ENCODE data around the gene RHBDD1.

RHBDD1 gene

GRCh38 chr2:226890286-226890685, 54.4 kb downstream of the RHBDD1 start:
- TF ChIP-seq, protein P1, sequence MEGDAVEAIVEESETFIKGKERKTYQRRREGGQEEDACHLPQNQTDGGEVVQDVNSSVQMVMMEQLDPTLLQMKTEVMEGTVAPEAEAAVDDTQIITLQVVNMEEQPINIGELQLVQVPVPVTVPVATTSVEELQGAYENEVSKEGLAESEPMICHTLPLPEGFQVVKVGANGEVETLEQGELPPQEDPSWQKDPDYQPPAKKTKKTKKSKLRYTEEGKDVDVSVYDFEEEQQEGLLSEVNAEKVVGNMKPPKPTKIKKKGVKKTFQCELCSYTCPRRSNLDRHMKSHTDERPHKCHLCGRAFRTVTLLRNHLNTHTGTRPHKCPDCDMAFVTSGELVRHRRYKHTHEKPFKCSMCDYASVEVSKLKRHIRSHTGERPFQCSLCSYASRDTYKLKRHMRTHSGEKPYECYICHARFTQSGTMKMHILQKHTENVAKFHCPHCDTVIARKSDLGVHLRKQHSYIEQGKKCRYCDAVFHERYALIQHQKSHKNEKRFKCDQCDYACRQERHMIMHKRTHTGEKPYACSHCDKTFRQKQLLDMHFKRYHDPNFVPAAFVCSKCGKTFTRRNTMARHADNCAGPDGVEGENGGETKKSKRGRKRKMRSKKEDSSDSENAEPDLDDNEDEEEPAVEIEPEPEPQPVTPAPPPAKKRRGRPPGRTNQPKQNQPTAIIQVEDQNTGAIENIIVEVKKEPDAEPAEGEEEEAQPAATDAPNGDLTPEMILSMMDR (conservative IDR thresholded peaks at IDR 0.05), result no peak
- TF ChIP-seq ZFX (IDR thresholded peaks at IDR 0.05), result no peak
- H3K27ac ChIP-seq, result no peak overlapping the region

GRCh38 chr2:226891780-226892590, 56.1 kb downstream of the RHBDD1 start:
- H3K27ac ChIP-seq, result no peak overlapping the region
- TF ChIP-seq, protein P1 (conservative IDR thresholded peaks at IDR 0.05), result no peak
- TF ChIP-seq ZFX (IDR thresholded peaks at IDR 0.05), result no peak

DNA sequence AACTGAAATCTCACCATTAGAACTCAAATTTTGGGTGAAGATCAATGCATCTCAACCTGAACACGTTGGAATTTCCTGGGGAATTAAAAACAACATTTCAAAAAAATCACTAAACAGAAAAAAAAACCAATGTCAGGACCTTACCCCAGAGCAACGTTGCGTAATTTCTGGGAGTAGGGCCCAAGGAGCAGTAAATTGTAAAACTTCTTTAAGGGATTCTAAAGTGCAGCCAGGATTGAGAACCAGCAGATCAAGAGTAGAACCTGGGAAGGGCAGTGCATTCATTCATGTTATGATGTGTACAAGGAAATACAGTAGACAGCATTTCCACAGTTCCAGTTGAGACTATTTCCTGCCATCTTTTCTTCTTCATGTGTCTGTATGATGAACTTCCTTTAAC, 56.9 kb downstream of the RHBDD1 start:
- TF ChIP-seq ZFX (IDR thresholded peaks at IDR 0.05), result no peak
- TF ChIP-seq, protein P1 (conservative IDR thresholded peaks at IDR 0.05), result no peak
- H3K27ac ChIP-seq, result no peak overlapping the region

GRCh38 chr2:226893216-226893615, 57.4 kb downstream of the RHBDD1 start:
- TF ChIP-seq, protein P1 (conservative IDR thresholded peaks at IDR 0.05), result no peak
- no peak for TF ChIP-seq ZFX (IDR thresholded peaks at IDR 0.05)
- no peak overlapping the region for H3K27ac ChIP-seq

GRCh38 chr2:226894752-226895151, 58.9 kb downstream of the RHBDD1 start:
- TF ChIP-seq ZFX (IDR thresholded peaks at IDR 0.05), result no peak
- TF ChIP-seq, protein P1 (conservative IDR thresholded peaks at IDR 0.05), result no peak

GRCh38 chr2:226895579-226895978, 59.7 kb downstream of the RHBDD1 start:
- TF ChIP-seq, protein P1 (conservative IDR thresholded peaks at IDR 0.05), result no peak
- TF ChIP-seq ZFX (IDR thresholded peaks at IDR 0.05), result no peak
- H3K27ac ChIP-seq, result no peak overlapping the region

More at GRCh38 chr2:226894752-226895151, 58.9 kb downstream of the RHBDD1 start:
- H3K27ac ChIP-seq, result no peak overlapping the region

GRCh38 chr2:226898121-226898520, 62.3 kb downstream of the RHBDD1 start:
- no peak for TF ChIP-seq ZFX (IDR thresholded peaks at IDR 0.05)
- TF ChIP-seq, protein P1 (conservative IDR thresholded peaks at IDR 0.05), result no peak
- no peak overlapping the region for H3K27ac ChIP-seq
